Naive thymus-derived CD4-positive, alpha-beta T cell (primary cell): ENCODE data around the gene DLD. TPM values are rescaled to one million over a fixed set of nuclear protein-coding genes. Genes with fewer than 3 reads are reported as not detected.

ENCODE experiments used
- ATAC-seq: fragments of 150-1000 bp; cut with Tn5 transposase; 2 replicates; pipeline ENCODE4 v1.10.0; 2021; ENCODE audit warnings: mild to moderate bottlenecking, moderate library complexity
- CTCF ChIA-PET: fragments of 350-600 bp; sonication (Branson Sonifier 250); formaldehyde crosslinking; loops from one replicate; lab custom pipeline; 2021; ENCODE audit warnings: antibody characterized with exemption; lab: Charles Lee
- POLR2A ChIA-PET: fragments of 350-600 bp; sonication (Branson Sonifier 250); formaldehyde crosslinking; loops from one replicate; lab custom pipeline; 2021; ENCODE audit warnings: antibody characterized with exemption, inconsistent platforms; lab: Charles Lee
- DNase-seq, 9 donors: peaks; one replicate each; pipeline versions ENCODE4 v3.0.0 to v3.0.0-alpha.2; 2020 to 2022; ENCODE audit warnings: mixed read lengths in 1 of 9
- H3K27ac ChIP-seq: one replicate; pipeline ENCODE4 v1.7.0; 2013; ENCODE audit warnings: mild to moderate bottlenecking, low read depth, low read length, moderate library complexity
- H3K27me3 ChIP-seq, 2 donors: one replicate each; pipeline ENCODE4 v1.7.0; 2013; ENCODE audit warnings: low read length in 2 of 2, mild to moderate bottlenecking in 2 of 2, moderate library complexity in 2 of 2; ENCODE audit not compliant: control insufficient read depth in 2 of 2, insufficient read depth in 2 of 2
- H3K36me3 ChIP-seq, 3 experiments: 1 replicate in 2 of 3; 2 replicates in 1 of 3; pipeline ENCODE4 v1.7.0; 2013; ENCODE audit warnings: low read length in 3 of 3, mild to moderate bottlenecking in 3 of 3, moderate library complexity in 1 of 3; ENCODE audit not compliant: insufficient read depth in 3 of 3, control insufficient read depth in 2 of 3
- H3K4me1 ChIP-seq, 2 donors: one replicate each; pipeline ENCODE4 v1.7.0; 2013; ENCODE audit warnings: low read length in 2 of 2, mild to moderate bottlenecking in 2 of 2, moderate library complexity in 1 of 2; ENCODE audit not compliant: control insufficient read depth in 2 of 2, insufficient read depth in 2 of 2
- H3K4me3 ChIP-seq: 2 replicates; pipeline ENCODE4 v1.7.0; 2013; ENCODE audit warnings: mild to moderate bottlenecking, low read length
- H3K9me3 ChIP-seq, 3 experiments: 1 replicate in 2 of 3; 2 replicates in 1 of 3; pipeline ENCODE4 v1.7.0; 2013; ENCODE audit warnings: low read length in 3 of 3; ENCODE audit not compliant: control insufficient read depth in 2 of 3
- H3K27ac Mint-ChIP-seq, 9 donors: one replicate each; pipeline ENCODE4 v1.8.0; 2020 to 2022; ENCODE audit warnings: mixed read lengths in 9 of 9, mild to moderate bottlenecking in 8 of 9, moderate library complexity in 5 of 9, inconsistent platforms in 2 of 9
- H3K27me3 Mint-ChIP-seq, 5 donors: one replicate each; pipeline ENCODE4 v1.8.0; 2021 to 2022; ENCODE audit warnings: mixed read lengths in 5 of 5, mild to moderate bottlenecking in 1 of 5
- H3K36me3 Mint-ChIP-seq, 5 donors: one replicate each; pipeline ENCODE4 v1.8.0; 2020 to 2022; ENCODE audit warnings: mixed read lengths in 5 of 5, mild to moderate bottlenecking in 3 of 5, inconsistent platforms in 1 of 5
- H3K4me1 Mint-ChIP-seq, 7 donors: one replicate each; pipeline ENCODE4 v1.8.0; 2020 to 2022; ENCODE audit warnings: mixed read lengths in 7 of 7, mild to moderate bottlenecking in 3 of 7, inconsistent platforms in 1 of 7
- H3K4me3 Mint-ChIP-seq, 10 donors: one replicate each; pipeline ENCODE4 v1.8.0; 2020 to 2022; ENCODE audit warnings: mild to moderate bottlenecking in 10 of 10, mixed read lengths in 10 of 10, moderate library complexity in 6 of 10, inconsistent platforms in 2 of 10
- H3K9me3 Mint-ChIP-seq, 11 donors: one replicate each; pipeline ENCODE4 v1.8.0; 2020 to 2022; ENCODE audit warnings: mixed read lengths in 11 of 11, mild to moderate bottlenecking in 4 of 11, inconsistent platforms in 1 of 11, moderate library complexity in 1 of 11
- intact Hi-C, 2 donors: fragments of 100-400 bp; cut with micrococcal nuclease; formaldehyde crosslinking; loops; one replicate each; pipeline ENCODE4 v1.15.1; 2023
- polyA plus RNA-seq, 2 donors: library from polyadenylated mRNA; unstranded; fragments of 300-500 nt; fragmentation: Illumina TruSeq; gene quantifications; one replicate each; pipeline ENCODE4 v1.2.3, GENCODE V29; 2021
- total RNA-seq, 6 experiments: library from RNA in 5 of 6; stranded (reverse) in 5 of 6; gene quantifications; 1 replicate in 5 of 6; 2 replicates in 1 of 6; pipeline ENCODE4 v1.2.3 and lab custom pipeline; 2021 to 2026

Gene DLD
- total and polyA plus RNA-seq, 7 experiments from 2014 or later, result 44.5 to 72.4 (median 53.7) TPM

DNA sequence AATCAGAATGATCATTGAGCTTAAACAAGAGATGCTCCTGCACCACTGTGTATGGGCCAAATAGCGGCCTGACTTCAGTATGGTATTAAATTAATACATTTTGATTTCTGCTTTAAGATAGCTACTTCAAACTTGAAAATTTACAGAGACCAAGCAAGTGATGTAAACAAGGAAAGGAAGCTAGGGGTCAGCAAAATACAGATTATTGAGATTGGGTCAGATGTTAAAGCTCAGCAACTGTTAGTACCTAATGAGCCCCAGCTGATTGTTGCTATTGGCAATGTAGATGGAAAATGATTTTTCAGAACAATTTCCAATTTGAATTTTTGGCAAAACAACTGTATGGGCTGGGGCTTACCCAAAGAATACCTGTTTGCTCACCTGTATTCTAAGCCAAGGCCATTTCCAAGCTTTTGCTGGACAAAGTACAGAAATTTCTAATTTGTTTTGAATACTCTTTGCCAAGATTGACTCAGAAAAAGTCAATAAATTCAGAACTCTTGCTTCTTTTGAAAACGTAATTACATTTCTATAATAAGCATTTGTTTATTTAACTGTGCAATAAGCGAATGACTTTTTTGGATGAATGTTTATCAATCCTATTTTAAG lies 23.0 kb upstream of the DLD start:
- Histone ChIP-seq H3K4me3 (no peak overlapping the region), H3K27ac (no peak overlapping the region), H3K36me3 (no peaks in the 10 kb centered on the region), H3K4me1 (peaks cover 0 to 4% of the 10 kb centered on the region in 2 donors), H3K27me3 (no peaks in the 10 kb centered on the region), H3K9me3 (no peaks in the 10 kb centered on the region)
- DNase-seq, result no peak
- Mint-ChIP-seq H3K36me3 (peaks cover 0 to 6% (median 0%) of the 10 kb centered on the region in 5 donors), H3K9me3 (peaks cover 0 to 2% (median 0%) of the 10 kb centered on the region in 11 donors), H3K27ac (no peak overlapping the region), H3K27me3 (peaks cover 0 to 2% (median 0%) of the 10 kb centered on the region in 5 donors), H3K4me3 (no peak overlapping the region), H3K4me1 (peaks cover 8 to 30% (median 12%) of the 10 kb centered on the region in 7 donors)
- POLR2A ChIA-PET, result interaction anchor here (1.2 to 4.1 kb wide), 3 partner anchors 11 to 124 kb away, joined by 3 to 11 read pairs (median 7); partner anchors contain the start of gene CBLL1
- CTCF ChIA-PET, result interaction anchor here (0.9 to 1.9 kb wide), 3 partner anchors 15 to 533 kb away, joined by 3 to 9 read pairs (median 4); partner anchors contain the start of gene CBLL1
- ATAC-seq, result no peak
- intact Hi-C loops, result no loop called here

DNA sequence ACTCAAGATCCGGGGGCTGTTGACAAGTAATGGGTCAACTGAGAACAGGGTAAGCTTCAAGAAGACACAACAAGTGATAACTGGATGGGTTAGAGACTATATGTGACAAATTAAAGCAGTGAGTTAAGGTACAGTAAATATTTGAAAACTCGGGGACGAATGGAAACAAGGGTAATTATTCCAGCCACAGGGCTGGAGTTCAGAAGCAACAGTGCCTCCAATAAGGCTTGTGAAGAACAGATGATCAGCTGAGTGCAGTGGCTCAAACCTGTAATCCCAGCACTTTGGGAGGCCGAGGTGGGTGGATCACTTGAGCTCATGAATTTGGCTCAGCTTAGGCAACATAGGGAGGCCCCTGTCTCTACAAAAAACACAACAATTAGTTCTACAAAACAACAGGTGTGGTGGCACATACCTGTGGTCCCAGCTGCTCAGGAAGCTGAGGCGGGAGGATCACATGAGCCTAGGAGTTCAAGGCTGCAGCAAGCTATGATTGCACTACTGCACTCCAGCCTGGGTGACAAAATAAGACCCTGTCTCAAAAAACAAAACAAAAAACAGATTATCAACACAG lies 20.5 kb upstream of the DLD start:
- no peak overlapping the region for H3K4me3 Mint-ChIP-seq
- Histone ChIP-seq H3K27ac (no peak overlapping the region), H3K4me1 (peaks cover 3 to 11% of the 10 kb centered on the region in 2 donors), H3K27me3 (no peaks in the 10 kb centered on the region), H3K9me3 (no peaks in the 10 kb centered on the region), H3K36me3 (no peaks in the 10 kb centered on the region), H3K4me3 (no peak overlapping the region)
- H3K4me1 Mint-ChIP-seq, result peaks cover 9 to 31% (median 21%) of the 10 kb centered on the region in 7 donors
- POLR2A ChIA-PET, result interaction anchor here (0.7 to 1.3 kb wide), 2 partner anchors 13 to 127 kb away, joined by 3 to 4 read pairs; no protein-coding TSS in a partner anchor
- H3K27me3 Mint-ChIP-seq, result peaks cover 0 to 2% (median 0%) of the 10 kb centered on the region in 5 donors
- H3K27ac Mint-ChIP-seq, result no peak overlapping the region
- DNase-seq (no peak), ATAC-seq (no peak)
- CTCF ChIA-PET, result interaction anchor here (0.9 to 1.0 kb wide), 2 partner anchors 9 to 135 kb away, joined by 3 read pairs; no protein-coding TSS in a partner anchor
- H3K9me3 Mint-ChIP-seq, result no peaks in the 10 kb centered on the region
- H3K36me3 Mint-ChIP-seq, result peaks cover 0 to 4% (median 0%) of the 10 kb centered on the region in 5 donors
- intact Hi-C loops, result no loop called here

DNA sequence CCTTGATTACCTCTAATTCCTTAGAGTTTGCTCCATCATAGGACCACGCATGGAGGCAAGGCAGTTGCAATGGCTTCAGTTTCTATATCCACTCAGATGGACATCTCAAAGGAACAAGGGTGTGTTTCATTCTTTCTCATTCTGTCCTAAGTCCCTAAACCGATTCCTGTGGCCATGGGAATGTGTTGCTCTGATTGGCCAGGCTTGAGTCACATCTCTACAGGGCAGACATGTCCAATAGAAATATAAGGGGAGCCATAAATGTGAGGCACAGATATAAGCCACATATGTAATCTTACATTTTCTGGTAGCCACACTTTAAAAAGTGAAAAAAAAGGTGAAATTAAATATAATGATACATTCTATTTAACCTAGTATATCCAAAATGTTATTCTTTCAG lies 16.9 kb upstream of the DLD start:
- H3K27me3 ChIP-seq, result no peaks in the 10 kb centered on the region
- intact Hi-C loops, result loop anchor here (1.0 to 2.0 kb wide), 5 partner anchors 17 to 411 kb away; partner anchors contain the start of genes DLD (in 2 of the 2), COG5 (in 1 of the 2) and DUS4L (in 1 of the 2)
- H3K27me3 Mint-ChIP-seq, result peaks cover 0 to 10% (median 0%) of the 10 kb centered on the region in 5 donors
- POLR2A ChIA-PET, result interaction anchor here (0.6 to 3.4 kb wide), 5 partner anchors 8 to 134 kb away, joined by 3 to 38 read pairs (median 4); partner anchors contain the start of gene CBLL1
- peaks cover 9 to 41% (median 30%) of the 10 kb centered on the region in 7 donors for H3K4me1 Mint-ChIP-seq
- H3K4me1 ChIP-seq, result peaks cover 3 to 15% of the 10 kb centered on the region in 2 donors
- H3K36me3 Mint-ChIP-seq, result peaks cover 0 to 1% (median 0%) of the 10 kb centered on the region in 5 donors
- H3K9me3 Mint-ChIP-seq, result no peaks in the 10 kb centered on the region
- DNase-seq (no peak), ATAC-seq (no peak)
- no peak overlapping the region for H3K4me3 ChIP-seq
- H3K36me3 ChIP-seq, result no peaks in the 10 kb centered on the region
- no peak overlapping the region for H3K4me3 Mint-ChIP-seq
- H3K27ac ChIP-seq, result no peak overlapping the region
- H3K27ac Mint-ChIP-seq, result peak overlapping the region in 1 of 9 donors; percentile 45
- no peaks in the 10 kb centered on the region for H3K9me3 ChIP-seq
- CTCF ChIA-PET, result interaction anchor here (0.8 to 8.2 kb wide), 6 partner anchors 16 to 411 kb away, joined by 3 to 89 read pairs (median 6); partner anchors contain the start of gene CBLL1

DNA sequence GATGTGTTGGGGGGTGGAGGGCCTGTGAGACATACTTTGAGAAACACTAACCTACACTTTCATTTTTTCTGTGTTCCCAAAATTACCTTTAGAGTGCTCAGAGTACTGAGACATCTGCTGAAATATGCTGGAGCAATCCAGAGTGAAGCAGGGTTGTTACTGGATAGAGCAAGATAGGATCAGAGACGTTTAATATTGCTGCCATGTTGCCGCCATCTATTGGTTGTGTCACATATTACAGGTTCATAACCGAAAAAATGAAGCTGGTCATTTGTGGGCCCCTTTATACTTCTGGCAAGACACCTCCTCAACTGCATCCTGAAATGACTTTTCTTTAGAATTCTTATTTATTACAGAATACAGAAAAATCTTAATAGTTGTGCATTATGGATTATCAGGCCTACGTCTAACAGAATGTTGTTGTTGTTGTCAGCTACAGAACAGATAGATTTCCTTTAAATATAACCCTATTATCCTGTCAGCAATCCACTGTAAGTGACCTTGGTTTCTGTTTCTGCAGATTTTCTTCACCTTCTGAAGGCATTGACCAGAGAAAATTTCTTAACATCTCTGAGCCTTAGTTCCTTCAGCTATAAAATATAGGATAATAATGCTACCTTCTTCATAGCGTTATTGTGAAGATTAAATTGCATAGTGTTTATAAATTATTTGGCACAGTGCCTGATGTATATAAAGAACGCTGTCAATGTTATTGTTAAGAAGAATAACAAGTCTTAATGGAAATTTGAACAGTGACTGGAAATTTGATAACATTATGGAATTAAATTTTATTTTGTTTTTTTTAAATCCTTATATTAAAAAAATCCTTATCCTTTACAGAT lies 16.2 kb upstream of the DLD start:
- no peaks in the 10 kb centered on the region for H3K36me3 ChIP-seq
- CTCF ChIA-PET, result interaction anchor here (0.7 to 8.2 kb wide), 13 partner anchors 10 to 1087 kb away, joined by 3 to 89 read pairs (median 3); partner anchors contain the start of genes CBLL1 and DLD
- peak overlapping the region in 4 of 10 donors; percentile 52 to 67 (median 57) for H3K4me3 Mint-ChIP-seq

DNA sequence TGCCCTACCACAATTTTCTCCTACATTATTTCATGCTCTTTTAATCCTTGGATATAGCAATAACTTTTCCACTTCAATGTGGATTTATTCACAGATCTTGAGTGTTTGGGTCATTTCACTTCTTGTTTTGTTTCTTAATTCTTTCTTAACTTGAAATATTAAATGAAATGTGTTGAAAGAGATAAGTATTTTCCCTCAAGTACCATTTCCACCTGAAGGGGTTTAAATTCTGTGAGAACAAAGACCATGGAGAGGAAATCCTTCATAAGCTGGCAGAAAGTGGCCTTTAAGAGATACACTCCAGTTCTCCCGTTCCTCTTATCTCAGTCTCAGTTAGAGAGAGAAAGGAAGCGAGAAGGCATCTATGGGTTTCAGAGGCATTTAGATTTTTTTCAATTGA lies 14.1 kb upstream of the DLD start:
- H3K9me3 ChIP-seq, result no peaks in the 10 kb centered on the region
- ChIA-PET CTCF (interaction anchor here (0.6 to 8.2 kb wide), 4 partner anchors 27 to 414 kb away, joined by 3 to 89 read pairs (median 5); partner anchors contain the start of gene CBLL1), POLR2A (interaction anchor here (1.2 kb wide), 1 partner anchor 134 kb away, joined by 7 read pairs; no protein-coding TSS in a partner anchor)
- peaks cover 5 to 36% (median 26%) of the 10 kb centered on the region in 7 donors for H3K4me1 Mint-ChIP-seq
- H3K4me1 ChIP-seq, result peaks cover 3 to 11% of the 10 kb centered on the region in 2 donors
- H3K27me3 Mint-ChIP-seq, result peaks cover 0 to 13% (median 2%) of the 10 kb centered on the region in 5 donors
- intact Hi-C loops, result loop anchor here (5.0 kb wide), 3 partner anchors 315 to 710 kb away; partner anchors contain the start of genes COG5 (in 1 of the 2), DUS4L (in 1 of the 2) and HBP1 (in 1 of the 2)
- no peaks in the 10 kb centered on the region for H3K36me3 Mint-ChIP-seq
- peak overlapping the region in 5 of 9 donors; percentile 13 to 53 (median 46) for H3K27ac Mint-ChIP-seq
- no peak overlapping the region for H3K27ac ChIP-seq
- H3K27me3 ChIP-seq, result no peaks in the 10 kb centered on the region
- no peak overlapping the region for H3K4me3 ChIP-seq
- ATAC-seq (no peak), DNase-seq (no peak)
- no peaks in the 10 kb centered on the region for H3K36me3 ChIP-seq
- no peak overlapping the region for H3K4me3 Mint-ChIP-seq
- H3K9me3 Mint-ChIP-seq, result no peaks in the 10 kb centered on the region

More for the DNA sequence above, 16.2 kb upstream of the DLD start:
- Histone ChIP-seq H3K9me3 (no peaks in the 10 kb centered on the region), H3K4me3 (no peak overlapping the region), H3K4me1 (peaks cover 3 to 15% of the 10 kb centered on the region in 2 donors), H3K27ac (peak overlapping the region; percentile 42), H3K27me3 (no peaks in the 10 kb centered on the region)
- H3K9me3 Mint-ChIP-seq, result no peaks in the 10 kb centered on the region
- POLR2A ChIA-PET, result interaction anchor here (0.6 to 3.4 kb wide), 11 partner anchors 9 to 558 kb away, joined by 3 to 38 read pairs (median 3); partner anchors contain the start of gene CBLL1
- DNase-seq, result peak in 7 of 9 donors; percentile 20 to 51 (median 45)
- intact Hi-C loops, result loop anchor here (1.0 to 5.0 kb wide), 8 partner anchors 16 to 708 kb away; partner anchors contain the start of genes COG5 (in 2 of the 2), DLD (in 2 of the 2), DUS4L (in 2 of the 2) and HBP1 (in 1 of the 2)
- peaks cover 12 to 46% (median 37%) of the 10 kb centered on the region in 7 donors for H3K4me1 Mint-ChIP-seq
- H3K27ac Mint-ChIP-seq, result peak overlapping the region in 6 of 9 donors; percentile 14 to 76 (median 48)
- peak; percentile 85 for ATAC-seq
- peaks cover 0 to 1% (median 0%) of the 10 kb centered on the region in 5 donors for H3K36me3 Mint-ChIP-seq
- peaks cover 0 to 10% (median 0%) of the 10 kb centered on the region in 5 donors for H3K27me3 Mint-ChIP-seq
